ENCODE results near the gene HDGFL3.

Gene HDGFL3

GRCh38 chr15:83119968-83120581 lies 87.5 kb downstream of the HDGFL3 start:
- Mint-ChIP-seq H3K27me3 (ENCODE audit: low read depth) (no peaks in the 10 kb centered on the region), H3K4me3 (no peak overlapping the region), H3K4me1 (no peaks in the 10 kb centered on the region), H3K27ac (no peak overlapping the region), H3K36me3 (ENCODE audit: low read depth) (no peaks in the 10 kb centered on the region), H3K9me3 (no peaks in the 10 kb centered on the region)
- TF ChIP-seq CTCF (IDR thresholded peaks at IDR 0.05; ENCODE audit: unreplicated experiment in 3 of 3) = no peak

GRCh38 chr15:83118968-83119367 lies 88.7 kb downstream of the HDGFL3 start:
- Mint-ChIP-seq H3K36me3 (ENCODE audit: low read depth) (no peaks in the 10 kb centered on the region), H3K4me3 (no peak overlapping the region), H3K9me3 (no peaks in the 10 kb centered on the region), H3K4me1 (no peaks in the 10 kb centered on the region), H3K27ac (no peak overlapping the region), H3K27me3 (ENCODE audit: low read depth) (no peaks in the 10 kb centered on the region)
- TF ChIP-seq CTCF (IDR thresholded peaks at IDR 0.05; ENCODE audit: unreplicated experiment in 3 of 3) = no peak

DNA sequence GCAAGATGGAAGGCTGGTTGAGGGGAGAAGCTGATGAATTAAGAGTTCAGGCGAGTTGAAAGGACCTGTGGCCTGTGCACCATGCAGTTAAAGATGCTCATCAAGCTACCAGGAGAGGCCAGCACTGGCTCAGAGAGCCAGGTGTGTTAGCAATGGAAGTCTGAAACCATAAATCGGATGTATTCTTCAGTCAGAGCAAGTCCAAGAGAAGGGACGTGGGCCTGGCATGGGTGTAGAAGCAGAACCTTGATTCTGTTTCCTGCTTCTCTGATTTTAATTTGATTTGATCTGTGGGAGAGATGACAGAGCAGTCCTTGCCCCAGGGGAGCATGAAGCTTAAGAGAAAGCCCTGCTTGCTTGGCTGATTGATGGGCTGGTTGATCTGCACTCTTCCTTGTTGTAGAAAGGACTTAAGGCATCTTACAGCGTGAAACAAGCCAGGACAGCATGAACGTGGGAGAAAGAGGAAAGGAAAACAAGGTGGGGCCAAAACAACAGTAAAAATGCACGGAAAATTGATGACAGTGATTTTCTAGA lies 89.3 kb downstream of the HDGFL3 start:
- Mint-ChIP-seq H3K4me3 (no peak overlapping the region), H3K27ac (no peak overlapping the region), H3K4me1 (no peaks in the 10 kb centered on the region), H3K36me3 (ENCODE audit: low read depth) (no peaks in the 10 kb centered on the region), H3K9me3 (no peaks in the 10 kb centered on the region), H3K27me3 (ENCODE audit: low read depth) (no peaks in the 10 kb centered on the region)
- no peak for TF ChIP-seq CTCF (IDR thresholded peaks at IDR 0.05; ENCODE audit: unreplicated experiment in 3 of 3)

DNA sequence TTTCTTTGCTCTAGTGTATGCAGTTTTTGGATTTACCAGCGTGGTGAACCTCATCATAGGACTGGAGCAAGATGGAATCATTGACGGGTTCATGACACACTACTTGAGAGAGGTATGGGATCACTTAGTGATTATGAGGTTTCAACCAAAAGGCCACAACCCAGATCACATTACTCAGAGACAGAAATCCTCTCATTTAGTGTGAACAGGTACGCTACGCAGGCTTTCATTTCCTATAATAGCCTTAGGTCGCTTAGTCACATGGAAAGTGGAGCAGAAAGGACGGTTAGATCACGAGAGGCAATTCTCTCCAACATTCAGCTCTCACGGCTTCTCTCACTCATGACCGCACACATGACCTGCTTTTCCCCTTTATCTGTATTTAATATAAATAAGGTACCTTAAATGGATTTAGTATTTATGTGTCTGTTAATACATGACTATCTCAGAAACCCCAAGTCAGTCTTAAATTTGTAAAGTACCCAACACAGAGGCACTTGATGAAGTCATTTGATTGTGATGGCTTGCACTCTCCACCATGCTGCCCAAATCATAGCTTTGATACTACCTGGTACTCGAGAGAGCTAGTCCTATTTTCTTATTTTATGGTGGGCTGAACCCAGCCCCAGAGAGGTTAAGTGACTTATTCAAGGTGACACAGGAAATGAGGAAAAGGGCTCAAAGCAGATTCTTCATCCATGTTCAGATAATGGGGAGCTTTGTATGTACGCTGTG lies 91.6 kb downstream of the HDGFL3 start:
- H3K9me3 Mint-ChIP-seq = no peaks in the 10 kb centered on the region
- H3K27me3 Mint-ChIP-seq (ENCODE audit: low read depth) = peaks cover 6% of the 10 kb centered on the region
- no peak for TF ChIP-seq CTCF (IDR thresholded peaks at IDR 0.05; ENCODE audit: unreplicated experiment in 3 of 3)
- H3K4me1 Mint-ChIP-seq = no peaks in the 10 kb centered on the region
- H3K36me3 Mint-ChIP-seq (ENCODE audit: low read depth) = no peaks in the 10 kb centered on the region
- no peak overlapping the region for H3K4me3 Mint-ChIP-seq
- no peak overlapping the region for H3K27ac Mint-ChIP-seq

DNA sequence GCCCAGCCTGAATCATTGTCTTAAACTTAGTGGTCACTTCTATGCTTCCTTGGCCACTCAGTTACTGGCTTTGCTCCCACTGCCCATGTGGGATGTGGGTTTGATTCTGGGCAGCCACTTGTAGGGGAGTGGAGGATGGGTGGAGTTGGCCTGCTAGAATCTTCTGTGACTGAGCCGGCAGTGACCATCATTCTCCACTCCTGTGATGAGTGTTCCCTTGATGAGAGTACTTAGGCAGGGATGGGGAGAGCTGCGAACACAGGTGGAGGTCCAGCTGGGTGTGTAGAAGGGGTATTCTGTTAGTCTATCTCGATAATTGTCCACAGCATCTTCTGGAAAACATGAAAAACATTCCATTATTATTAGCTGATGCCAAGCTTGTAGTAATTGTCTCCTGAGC lies 92.2 kb downstream of the HDGFL3 start:
- no peak for TF ChIP-seq CTCF (IDR thresholded peaks at IDR 0.05; ENCODE audit: unreplicated experiment in 3 of 3)
- no peaks in the 10 kb centered on the region for H3K36me3 Mint-ChIP-seq (ENCODE audit: low read depth)
- H3K4me3 Mint-ChIP-seq = no peak overlapping the region
- no peaks in the 10 kb centered on the region for H3K9me3 Mint-ChIP-seq
- no peak overlapping the region for H3K27ac Mint-ChIP-seq
- no peaks in the 10 kb centered on the region for H3K4me1 Mint-ChIP-seq
- peaks cover 9% of the 10 kb centered on the region for H3K27me3 Mint-ChIP-seq (ENCODE audit: low read depth)
